ENCODE measurements around the gene ATP9A.

Gene ATP9A

DNA sequence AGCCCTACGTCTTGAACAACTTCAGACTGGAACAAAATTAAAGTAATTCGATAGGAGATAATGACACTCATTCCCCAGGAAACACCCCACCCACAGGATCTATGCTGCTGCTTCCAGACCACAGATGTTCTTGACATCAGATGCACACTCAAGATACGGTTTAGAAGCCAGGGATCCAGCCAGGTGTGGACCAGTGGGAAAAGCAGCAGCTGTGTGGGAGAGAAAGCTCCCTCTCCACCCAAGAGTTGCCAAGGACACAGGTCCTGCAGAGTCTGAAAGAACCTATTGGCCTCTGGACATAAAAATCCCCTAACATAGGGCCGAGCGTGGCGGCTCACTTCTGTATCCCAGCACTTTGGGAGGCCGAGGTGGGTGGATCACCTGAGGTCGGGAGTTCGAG, 133.9 kb downstream of the ATP9A start:
- DNase-seq (ENCODE audit: low read depth in 1 of 2, low spot score in 1 of 2) = no peak

DNA sequence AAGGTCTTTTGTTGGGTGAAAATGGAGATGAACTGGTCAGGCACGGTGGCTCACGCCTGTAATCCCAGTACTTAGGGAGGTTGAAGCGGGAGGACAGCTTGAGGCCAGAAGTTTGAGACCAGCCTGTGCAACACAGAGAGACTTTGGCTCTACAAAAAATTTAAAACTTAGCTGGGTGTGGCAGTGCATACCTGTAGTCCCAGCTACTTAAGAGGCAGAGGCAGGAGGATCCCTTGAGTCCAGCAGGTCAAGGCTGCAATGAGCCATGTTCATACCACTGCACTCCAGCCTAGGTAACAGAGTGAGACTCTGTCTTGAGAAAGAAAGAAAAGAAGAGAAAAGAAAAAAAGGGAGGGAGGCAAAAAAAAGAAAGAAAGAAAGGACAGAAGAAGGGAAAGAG, 134.8 kb downstream of the ATP9A start:
- no peak for DNase-seq (ENCODE audit: low read depth in 1 of 2, low spot score in 1 of 2)

DNA sequence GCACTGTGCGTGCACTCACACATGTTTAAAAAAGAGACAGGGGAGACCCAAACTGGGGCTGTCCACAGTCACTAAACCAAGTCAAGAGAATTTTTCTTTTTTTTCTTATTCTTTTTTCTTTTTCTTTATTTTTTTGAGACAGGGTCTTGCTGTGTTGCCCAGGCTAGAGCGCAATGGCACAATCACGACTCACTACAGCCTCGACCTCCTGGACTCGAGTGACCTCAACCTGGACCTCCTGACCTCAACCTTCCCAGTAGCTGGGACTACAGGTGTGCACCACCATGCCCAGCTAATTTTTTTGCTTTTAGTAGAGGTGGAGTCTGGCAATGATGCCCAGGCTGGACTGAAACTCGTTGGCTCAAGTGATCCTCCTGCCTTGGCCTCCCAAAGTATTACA, 136.2 kb downstream of the ATP9A start:
- DNase-seq (ENCODE audit: low read depth in 1 of 2, low spot score in 1 of 2) = no peak

DNA sequence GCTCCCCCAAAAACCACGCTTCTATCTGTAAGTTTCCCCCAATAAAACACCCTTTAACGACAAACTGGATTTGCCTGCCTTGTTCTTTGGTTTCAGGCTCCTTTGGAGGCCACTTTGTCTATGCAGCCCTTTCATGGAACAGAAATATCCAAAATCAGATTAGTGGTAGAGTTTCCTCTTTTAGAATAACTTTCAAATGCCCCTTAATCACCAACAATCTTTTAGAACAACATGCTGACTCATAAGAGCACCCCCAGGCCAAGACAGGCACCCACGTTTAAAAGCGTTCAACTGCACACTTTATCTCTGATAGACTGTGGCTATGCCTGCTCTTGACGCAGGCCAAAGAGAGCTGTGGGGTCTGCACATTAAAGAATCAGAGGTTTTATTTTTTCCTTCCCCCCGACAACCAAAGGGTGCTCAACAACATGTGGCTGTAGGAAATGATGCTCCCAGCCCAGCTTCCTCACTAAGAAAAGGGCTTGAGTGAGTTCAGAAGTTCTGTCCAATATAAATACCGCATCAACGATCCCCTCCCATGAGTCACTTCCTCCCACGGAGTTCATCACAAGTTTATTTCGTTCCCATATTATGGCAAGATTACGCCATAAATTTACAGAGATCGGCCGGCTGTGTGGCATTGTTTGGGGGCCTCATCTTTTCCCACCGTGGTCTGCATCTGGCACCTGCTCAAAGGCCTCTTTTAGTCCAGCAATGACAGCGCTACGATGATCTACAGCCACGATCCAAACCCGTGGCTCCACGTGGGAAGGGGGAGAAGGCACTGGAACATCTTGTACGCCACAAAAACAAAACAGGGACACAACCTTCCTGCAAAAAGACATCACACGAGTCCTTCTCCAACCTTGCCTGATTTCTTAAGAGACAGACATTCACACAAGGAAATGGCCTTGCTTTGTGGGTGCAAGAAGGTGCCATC, 136.9 kb downstream of the ATP9A start:
- peak in 1 of 2 donors; percentile 32 for DNase-seq (ENCODE audit: low read depth in 1 of 2, low spot score in 1 of 2)

DNA sequence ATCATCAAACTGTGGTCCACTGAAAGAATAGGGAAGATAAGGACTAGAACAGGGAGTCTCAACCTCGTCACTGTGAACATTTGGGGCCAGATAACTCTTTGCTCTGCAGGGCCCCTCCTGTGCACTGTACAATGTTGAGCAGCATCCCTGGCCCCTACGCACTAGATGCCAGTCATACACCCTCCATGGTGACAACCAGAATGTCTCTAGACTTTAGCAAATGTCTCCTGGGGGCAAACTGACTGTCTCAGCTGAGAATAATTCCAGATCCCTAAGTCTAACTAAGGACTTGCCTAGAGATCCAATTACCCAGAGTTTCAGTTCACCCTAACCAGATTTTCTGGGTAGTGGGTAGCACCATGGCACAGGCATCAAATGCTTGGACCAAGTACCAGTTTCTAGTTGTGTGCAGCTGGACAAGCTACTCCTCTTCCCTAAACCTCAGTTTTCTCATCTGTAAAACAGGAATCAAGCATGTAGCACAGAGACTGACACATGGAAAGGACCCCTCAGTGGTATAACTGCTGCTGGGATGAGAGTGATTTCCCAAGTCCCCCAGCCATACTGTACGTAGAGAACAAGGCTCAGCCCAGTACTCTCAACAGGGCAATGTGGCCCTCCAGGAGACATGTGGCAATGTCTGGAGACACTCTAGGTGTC, 138.7 kb downstream of the ATP9A start:
- no peak for DNase-seq (ENCODE audit: low read depth in 1 of 2, low spot score in 1 of 2)

DNA sequence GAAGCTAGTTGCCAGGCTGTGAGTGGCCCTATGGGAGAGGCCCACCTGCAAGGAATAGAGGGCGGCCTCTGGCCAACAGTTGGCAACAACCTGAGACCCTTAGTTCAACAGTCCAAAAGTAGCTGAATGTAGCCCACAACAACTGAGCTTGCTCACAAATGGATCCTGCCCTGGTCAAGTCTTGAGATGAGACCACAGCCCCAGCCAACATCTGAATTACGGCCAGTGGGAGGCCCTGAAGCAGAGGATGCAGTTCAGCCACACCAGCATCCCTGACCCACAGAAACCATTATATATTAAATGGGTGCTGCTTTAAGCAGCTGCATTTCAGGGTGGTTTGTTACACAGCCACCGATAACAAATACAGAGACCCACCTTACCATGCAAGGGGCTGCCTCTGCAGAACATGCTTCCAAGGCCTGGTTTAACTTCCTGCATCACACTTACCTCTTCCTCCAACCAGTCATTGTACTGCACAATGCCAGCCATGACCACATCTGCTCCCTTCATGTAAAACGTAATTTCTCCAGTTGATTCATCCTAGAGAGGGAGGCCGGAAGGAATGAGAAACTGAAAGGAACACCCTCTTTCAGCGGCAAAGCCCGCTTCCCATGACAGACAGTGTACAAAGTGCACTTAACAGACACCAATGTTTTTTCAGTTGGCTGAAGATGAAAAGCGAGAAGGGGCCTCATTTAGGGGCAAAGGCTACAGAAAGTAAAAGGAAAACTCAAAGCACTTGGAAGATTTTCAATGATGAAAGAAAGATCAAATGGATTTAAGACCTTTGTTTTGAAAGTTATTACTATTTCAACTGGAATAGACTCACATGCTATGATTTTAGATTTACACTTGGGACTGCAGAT, 139.4 kb downstream of the ATP9A start:
- DNase-seq (ENCODE audit: low read depth in 1 of 2, low spot score in 1 of 2) = no peak

DNA sequence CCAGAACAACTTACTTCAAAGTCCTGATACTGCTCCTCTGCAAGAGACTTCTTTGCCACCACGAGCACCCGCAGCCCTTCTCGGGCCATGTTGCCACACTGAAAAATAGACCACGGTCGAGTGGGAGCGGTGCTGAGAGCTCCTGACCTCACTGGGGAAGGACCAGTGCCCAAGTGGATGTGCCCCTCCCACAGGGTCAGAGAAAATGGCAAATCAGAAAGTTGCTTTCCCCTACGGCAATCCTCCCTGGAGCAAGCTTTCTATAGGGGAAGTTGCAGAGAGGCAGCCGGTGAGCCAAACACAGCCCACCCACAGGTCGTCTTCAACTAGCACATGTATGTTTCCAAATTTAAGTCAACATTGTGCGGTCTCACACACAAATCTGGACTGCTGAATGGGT, 140.6 kb downstream of the ATP9A start:
- DNase-seq (ENCODE audit: low read depth in 1 of 2, low spot score in 1 of 2) = no peak

DNA sequence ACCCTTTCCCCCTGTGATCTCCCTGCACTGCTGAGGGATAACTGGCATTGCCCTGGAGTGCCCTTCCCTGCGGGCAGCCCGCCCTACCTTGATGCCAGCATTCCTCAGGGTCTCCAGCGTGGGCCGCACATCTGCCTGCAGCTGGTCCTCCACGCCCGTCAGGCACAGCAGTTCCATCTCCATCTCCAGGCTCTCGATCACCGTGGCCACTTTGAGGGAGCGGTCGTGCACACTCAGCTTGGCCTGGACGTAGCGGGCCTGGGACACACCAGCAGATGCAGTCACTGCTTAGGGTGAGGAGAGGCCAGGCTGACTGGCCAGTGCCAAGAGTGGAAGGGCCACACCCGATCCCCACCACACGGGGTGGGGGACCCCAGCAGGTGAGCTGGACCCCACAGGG, 143.1 kb downstream of the ATP9A start:
- DNase-seq (ENCODE audit: low read depth in 1 of 2, low spot score in 1 of 2) = no peak

DNA sequence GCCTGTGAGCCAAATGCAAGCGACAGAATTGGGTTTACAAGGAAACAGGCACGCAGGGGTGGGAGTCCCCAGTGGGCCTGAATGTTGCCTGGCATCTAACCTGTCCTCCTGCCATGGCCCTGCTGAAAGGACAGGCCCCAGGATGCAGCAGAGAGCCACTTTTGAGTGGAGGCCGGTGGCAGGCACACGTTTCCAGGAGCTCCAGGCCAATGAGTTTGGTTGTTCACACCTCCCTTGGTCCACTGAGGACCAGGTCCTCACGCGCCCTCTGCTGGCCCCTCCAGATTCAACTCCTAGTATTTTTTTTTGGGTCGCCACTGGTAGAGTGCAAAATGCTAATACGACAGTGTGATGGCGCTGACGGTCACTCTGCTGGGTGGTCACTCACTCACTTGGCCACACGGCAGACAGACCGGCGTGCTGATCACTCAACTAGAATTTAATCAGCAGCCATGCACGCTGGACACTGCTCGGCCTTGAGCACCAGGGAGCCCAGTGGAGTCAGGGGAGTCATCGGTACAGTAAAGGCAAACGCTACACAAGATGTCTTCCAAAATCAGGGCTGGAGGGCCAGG, 143.9 kb downstream of the ATP9A start:
- peak; percentile 41 to 61 for DNase-seq (ENCODE audit: low read depth in 1 of 2, low spot score in 1 of 2)

DNA sequence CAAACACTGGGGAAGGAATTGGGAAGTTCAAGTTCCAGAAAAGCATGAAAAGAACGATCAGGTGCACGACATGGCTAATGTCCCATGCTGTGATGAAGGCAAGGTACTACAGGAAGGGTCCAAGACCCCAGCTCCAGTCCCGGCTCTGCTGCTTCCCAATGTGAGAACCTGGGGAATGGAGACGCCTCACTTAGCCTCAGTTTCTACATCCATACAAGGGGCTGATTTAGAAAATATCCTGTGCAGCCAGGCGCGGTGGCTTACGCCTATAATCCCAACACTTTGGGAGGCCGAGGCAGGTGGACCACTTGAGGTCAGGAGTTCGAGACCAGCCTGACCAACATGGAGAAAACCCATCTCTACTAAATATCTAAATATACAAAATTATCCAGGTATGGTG, 144.9 kb downstream of the ATP9A start:
- DNase-seq (ENCODE audit: low read depth in 1 of 2, low spot score in 1 of 2) = no peak

DNA sequence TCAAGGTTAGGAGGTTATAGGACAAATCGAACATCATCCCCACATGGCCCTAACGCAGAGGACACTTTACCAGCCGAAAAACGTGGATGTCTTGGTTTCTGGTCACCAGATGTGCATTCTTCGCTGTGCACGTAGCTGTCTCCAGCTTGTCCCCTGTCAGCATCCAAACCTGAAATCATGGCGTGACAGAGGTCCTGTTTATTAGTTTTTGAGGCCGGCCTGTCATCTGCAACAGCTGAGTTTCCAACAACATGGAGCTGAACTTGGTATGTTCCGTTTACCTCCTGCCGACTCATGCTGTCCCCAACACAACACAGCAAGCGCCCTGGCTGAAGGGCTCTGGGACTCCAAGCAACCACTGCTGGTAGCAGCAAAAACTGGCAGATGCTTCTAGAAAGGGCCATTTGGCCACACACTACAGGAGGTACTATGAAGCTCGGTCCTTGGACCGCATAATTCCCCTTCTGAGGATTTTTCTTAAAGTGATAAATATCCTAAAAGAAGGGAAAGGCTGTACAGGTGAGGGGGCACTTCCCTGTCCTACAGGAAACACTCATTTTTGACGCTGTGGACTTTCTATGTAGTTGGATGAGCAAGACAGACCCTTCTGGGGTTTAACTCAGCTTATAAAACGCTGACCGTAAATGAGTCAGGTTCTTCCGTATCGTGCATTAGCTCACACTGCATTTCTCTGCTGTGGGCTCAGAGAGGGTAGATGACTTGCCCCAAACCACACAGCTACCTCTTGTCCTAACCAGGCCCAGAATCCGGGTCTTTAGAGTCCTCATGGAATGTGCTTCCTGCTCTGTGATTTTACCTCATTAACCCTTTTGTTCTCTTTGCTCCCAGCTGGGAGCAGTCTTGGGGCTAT, 146.0 kb downstream of the ATP9A start:
- no peak for DNase-seq (ENCODE audit: low read depth in 1 of 2, low spot score in 1 of 2)

DNA sequence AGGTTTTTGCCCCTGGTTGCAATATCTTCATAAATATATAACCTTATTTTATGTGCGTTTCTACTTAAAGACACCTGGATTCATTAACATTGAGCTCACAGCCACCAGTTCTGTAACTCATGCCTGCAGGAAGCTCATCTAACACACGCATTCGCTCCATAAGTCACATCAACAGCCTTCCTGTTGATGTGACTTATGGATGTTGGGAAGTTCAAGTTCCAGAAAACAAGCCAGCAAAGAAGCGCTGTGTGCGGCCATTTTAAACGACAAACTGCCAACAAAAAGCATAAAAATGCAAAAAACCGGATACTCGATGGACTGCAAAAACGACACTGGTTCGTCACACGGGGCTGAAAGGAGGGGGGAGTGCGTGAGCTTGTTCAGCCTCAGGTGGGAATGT, 147.8 kb downstream of the ATP9A start:
- DNase-seq (ENCODE audit: low read depth in 1 of 2, low spot score in 1 of 2) = no peak

DNA sequence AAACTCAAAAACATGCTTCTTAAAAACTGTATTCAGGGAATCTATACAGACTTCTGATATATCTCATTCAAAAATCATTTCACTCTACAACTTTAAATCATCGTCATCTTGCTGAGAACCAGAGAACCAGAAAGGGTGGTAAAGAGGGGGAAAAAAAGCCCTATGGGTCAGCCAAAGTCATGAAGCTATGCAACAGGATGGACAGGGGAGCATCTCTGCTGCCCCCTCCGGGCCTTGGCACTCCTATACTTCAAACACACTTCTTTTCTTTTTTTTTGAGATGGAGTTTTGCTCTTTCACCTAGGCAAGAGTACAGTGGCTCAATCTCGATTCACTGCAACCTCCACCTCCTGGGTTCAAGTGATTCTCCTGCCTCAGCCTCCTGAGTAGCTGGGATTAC, 152.1 kb downstream of the ATP9A start:
- no peak for DNase-seq (ENCODE audit: low read depth in 1 of 2, low spot score in 1 of 2)

DNA sequence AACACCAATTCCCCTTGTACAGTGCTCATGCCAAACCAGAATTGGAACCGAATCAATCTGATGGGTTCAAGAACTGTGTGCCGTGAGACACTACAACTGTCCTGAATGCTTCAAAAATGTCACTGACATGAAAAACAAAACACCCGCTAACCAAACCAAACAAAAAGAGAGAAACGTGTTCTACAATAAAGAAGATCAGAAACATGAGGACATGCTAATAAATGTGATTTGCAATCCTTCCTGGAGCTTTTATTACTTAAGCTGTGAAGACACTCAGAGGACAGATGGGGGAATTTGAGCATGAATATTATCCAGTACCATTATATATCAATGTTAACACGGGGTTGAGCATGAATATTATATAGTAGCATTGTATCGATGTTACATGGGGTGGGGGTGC, 153.5 kb downstream of the ATP9A start:
- DNase-seq (ENCODE audit: low read depth in 1 of 2, low spot score in 1 of 2) = no peak

DNA sequence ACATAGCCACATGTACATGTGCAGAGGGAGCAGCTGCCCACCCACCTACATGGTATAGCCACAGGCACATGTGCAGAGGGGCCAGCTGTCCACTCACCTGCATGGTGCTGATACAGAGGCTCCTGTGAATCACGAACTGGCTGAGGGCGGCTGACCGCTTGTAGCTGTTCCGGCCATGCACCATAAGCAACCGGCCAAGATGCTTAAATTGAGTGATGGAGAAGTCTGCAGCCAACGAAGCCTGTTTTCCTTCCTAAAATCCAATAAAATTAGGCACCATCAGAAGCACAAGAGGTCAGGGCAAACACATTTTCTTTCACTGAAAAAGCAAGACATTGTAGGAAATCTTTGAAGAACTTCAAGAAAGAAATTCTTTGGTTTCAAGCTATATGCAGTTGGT, 154.6 kb downstream of the ATP9A start:
- DNase-seq (ENCODE audit: low read depth in 1 of 2, low spot score in 1 of 2) = no peak

DNA sequence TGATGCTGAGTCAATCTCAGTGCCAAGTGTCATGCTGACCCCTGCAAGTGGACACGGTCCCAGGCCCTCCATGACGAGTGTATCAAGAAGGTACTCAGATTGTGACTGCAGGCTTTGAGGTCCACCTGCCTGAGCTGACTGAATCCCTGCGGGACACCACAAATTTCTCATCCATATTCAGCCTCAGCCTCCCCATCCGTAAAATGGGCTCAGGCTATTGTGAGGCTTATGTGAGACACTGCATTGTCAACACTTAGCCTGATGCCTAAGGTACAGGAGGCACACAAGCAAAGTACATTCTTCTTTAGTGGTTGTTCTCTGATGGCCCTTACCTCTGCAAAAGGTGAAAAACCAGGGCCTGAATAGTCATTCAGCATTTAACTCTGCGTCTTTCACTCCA, 155.3 kb downstream of the ATP9A start:
- no peak for DNase-seq (ENCODE audit: low read depth in 1 of 2, low spot score in 1 of 2)

DNA sequence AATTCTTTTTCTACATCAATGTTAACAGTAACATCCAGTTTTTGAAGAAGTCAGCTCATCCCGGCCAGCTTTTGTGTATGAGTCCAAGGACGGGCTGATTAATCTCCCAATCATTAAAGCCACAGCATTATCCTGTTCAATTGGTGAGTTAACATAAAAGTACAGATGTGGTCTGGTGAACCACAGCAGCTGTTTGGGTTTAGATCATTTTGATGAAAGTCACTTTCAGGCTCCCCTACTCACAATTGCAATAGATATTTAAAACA, 156.6 kb downstream of the ATP9A start:
- no peak for DNase-seq (ENCODE audit: low read depth in 1 of 2, low spot score in 1 of 2)

DNA sequence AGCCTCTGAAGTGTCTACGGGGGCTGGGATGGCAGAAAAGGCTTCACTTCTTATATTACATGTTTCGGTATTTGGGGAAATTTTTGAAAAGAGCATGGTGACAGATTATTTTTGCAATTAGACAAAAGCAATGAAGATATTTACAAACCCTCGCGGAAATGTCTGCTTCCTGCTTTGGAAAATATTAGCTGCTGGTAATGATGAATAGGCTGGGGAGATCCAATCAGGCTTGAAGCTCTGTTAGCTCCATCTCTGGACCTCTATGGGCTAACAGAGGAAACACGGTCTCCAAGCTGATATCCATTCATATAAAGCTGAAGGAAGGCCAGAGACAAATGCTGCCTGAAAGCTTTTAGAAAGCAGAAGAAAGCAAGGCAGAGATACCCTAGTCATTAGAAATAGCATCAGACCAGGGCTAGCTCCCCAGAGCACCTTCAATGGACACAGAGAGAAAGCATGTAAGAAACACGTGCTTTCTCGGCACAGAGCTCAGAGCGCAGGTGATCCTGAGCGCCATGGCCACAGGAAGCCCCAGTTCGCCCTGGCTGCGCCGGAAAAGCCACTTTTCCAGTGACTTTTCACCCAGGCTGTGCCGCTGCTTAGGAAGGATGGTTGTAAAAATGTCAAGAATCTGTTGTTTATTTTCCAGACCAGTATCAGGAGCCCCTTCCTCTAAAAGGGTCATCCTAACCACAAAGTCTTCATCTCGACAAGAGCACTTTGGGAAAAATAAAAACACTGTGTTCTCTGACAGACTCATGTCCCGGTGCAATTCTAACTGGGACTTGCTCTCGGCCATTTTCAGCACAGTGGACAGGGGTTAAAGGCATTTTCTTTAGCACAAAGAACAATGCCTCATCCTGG, 157.2 kb downstream of the ATP9A start:
- no peak for DNase-seq (ENCODE audit: low read depth in 1 of 2, low spot score in 1 of 2)

DNA sequence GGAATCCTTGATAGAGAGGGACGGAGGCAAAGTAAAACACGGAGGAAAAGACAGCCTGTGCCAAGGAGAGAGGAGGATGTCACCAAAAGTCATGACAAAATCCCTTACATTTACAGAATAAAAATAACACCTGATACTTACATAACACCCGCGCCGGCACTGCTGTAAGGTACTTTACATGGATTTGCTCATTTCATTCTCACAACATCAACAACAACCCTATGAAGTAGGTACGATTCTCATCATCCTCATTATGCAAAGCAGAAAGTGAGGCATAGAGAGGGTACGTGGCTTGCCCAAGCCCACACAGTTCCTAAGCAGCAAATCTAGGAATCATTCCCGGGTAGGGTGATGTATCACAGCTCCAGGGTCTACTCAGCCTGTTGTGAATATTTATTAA, 158.1 kb downstream of the ATP9A start:
- no peak for DNase-seq (ENCODE audit: low read depth in 1 of 2, low spot score in 1 of 2)

DNA sequence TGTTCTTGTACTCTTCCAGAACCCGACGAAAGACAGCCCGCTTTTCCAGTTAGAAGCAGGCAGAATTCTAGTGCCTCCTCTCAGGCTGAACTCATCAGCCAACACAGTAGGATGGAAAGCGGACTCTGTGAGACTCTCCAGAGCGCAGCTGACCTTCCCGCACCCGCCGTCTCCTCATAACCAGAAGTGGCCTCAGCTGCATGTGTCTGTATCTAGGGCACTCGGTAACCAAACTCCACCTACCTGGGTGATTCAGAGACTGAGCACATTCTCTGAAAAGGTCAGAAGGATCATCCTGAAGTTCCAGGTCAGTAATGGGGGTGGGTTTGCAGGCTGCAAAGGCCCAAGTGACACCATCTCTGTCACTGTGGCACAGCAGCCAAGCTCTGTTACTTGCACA, 158.9 kb downstream of the ATP9A start:
- no peak for DNase-seq (ENCODE audit: low read depth in 1 of 2, low spot score in 1 of 2)
